ENCODE measurements around the gene PCGF3.

PCGF3 gene

DNA sequence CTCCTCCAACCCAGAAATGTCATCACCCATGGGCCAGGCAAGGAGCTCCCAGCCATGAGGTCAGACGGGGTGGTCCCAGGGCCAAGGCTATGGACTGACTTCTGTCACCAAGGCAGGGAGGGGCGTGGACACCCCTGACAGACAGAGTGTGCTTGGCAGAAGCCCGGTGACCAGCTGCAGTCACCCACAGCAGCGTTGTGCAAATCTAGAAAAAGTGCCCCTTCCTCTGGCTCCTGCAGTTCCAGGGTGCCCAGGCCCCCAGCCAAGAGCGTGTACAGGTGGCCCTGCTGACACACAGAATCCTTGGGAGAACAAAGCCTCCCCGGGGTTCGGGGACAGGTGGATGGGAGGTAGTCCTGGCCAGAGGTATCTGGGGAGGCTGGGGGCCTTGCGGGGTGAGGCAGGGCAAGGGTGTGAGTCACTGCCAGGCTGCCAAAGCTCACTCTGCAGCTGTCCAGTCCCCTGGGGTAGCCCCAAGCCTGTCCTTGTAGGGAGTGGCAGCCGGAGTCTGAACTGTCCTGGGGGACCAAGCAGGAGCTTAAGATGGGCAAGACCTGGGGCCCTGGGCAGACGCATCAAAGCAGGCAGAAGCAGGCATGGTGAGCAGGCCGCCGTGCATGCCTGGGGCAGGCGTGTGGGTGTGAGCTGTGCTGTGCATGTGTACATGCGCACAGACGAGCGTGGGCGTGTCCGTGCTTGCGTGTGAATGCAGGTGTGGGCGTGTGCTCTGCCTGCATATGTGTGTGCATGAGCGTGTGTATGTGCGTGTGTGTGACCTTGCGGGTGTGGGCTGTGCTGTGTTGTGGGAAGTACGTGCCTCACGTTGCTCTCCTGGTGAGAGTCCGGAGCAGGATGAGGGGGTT is 28.0 kb upstream of the PCGF3 start:
- no peaks in the 10 kb centered on the region; the same call in 1 of the 2 replicates for H3K36me3 ChIP-seq (ENCODE audit: control insufficient read depth, insufficient read depth, low read length)
- H3K9me3 ChIP-seq (ENCODE audit: control insufficient read depth, insufficient read depth, low read length): no peaks in the 10 kb centered on the region
- WGBS (ENCODE audit: insufficient coverage, insufficient read length): no CpG with 5 or more reads among the region's 26 CpGs
- DNase-seq (ENCODE audit: low read depth, low spot score): no peak
- H3K4me3 ChIP-seq (ENCODE audit: low read length): no peak overlapping the region
- no peak overlapping the region for H3K27ac ChIP-seq (ENCODE audit: low read length)
- no peaks in the 10 kb centered on the region for H3K27me3 ChIP-seq (ENCODE audit: control insufficient read depth, insufficient read depth, low read length)
- peaks cover 6% of the 10 kb centered on the region; the same call in 1 of the 2 replicates for H3K4me1 ChIP-seq (ENCODE audit: control insufficient read depth, insufficient read depth, low read length)

GRCh38 chr4:678331-679103 is 27.1 kb upstream of the PCGF3 start:
- Histone ChIP-seq H3K27ac (ENCODE audit: low read length) (no peak overlapping the region), H3K4me3 (ENCODE audit: low read length) (no peak overlapping the region), H3K27me3 (ENCODE audit: control insufficient read depth, insufficient read depth, low read length) (no peaks in the 10 kb centered on the region), H3K9me3 (ENCODE audit: control insufficient read depth, insufficient read depth, low read length) (no peaks in the 10 kb centered on the region), H3K4me1 (ENCODE audit: control insufficient read depth, insufficient read depth, low read length) (peaks cover 7% of the 10 kb centered on the region; the same call in 1 of the 2 replicates), H3K36me3 (ENCODE audit: control insufficient read depth, insufficient read depth, low read length) (no peaks in the 10 kb centered on the region; the same call in 1 of the 2 replicates)
- no peak for DNase-seq (ENCODE audit: low read depth, low spot score)
- no CpG with 5 or more reads among the region's 14 CpGs for WGBS (ENCODE audit: insufficient coverage, insufficient read length)

DNA sequence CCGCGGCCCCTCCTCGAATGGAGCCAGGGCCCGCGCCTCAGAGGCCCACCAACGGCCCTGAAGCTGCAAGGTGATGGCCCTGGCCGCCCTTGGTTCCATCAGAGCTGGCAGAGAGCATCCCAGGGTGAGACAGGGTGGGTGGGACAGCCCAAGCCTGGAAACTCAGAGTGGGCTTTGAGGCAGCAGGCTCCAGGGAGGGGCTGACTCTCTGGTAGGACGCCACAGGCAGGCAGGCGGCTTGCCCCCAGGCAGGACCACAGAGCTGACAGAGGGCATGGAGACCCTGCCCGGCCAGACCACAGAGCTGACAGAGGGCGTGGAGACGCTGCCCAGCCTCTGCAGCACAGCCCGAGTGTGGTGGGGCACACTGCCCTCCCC is 26.5 kb upstream of the PCGF3 start:
- no peaks in the 10 kb centered on the region for H3K9me3 ChIP-seq (ENCODE audit: control insufficient read depth, insufficient read depth, low read length)
- H3K36me3 ChIP-seq (ENCODE audit: control insufficient read depth, insufficient read depth, low read length): no peaks in the 10 kb centered on the region; the same call in 1 of the 2 replicates
- no peak for DNase-seq (ENCODE audit: low read depth, low spot score)
- H3K4me1 ChIP-seq (ENCODE audit: control insufficient read depth, insufficient read depth, low read length): peaks cover 10% of the 10 kb centered on the region
- no CpG with 5 or more reads among the region's 13 CpGs for WGBS (ENCODE audit: insufficient coverage, insufficient read length)
- no peak overlapping the region for H3K4me3 ChIP-seq (ENCODE audit: low read length)
- H3K27ac ChIP-seq (ENCODE audit: low read length): no peak overlapping the region
- H3K27me3 ChIP-seq (ENCODE audit: control insufficient read depth, insufficient read depth, low read length): no peaks in the 10 kb centered on the region

- H3K9me3 ChIP-seq (ENCODE audit: control insufficient read depth, insufficient read depth, low read length): no peaks in the 10 kb centered on the region
- no peak for DNase-seq (ENCODE audit: low read depth, low spot score)
- H3K27me3 ChIP-seq (ENCODE audit: control insufficient read depth, insufficient read depth, low read length): no peaks in the 10 kb centered on the region
- no peaks in the 10 kb centered on the region; the same call in 1 of the 2 replicates for H3K36me3 ChIP-seq (ENCODE audit: control insufficient read depth, insufficient read depth, low read length)
- no CpG with 5 or more reads among the region's 11 CpGs for WGBS (ENCODE audit: insufficient coverage, insufficient read length)
- H3K27ac ChIP-seq (ENCODE audit: low read length): no peak overlapping the region
- no peak overlapping the region for H3K4me3 ChIP-seq (ENCODE audit: low read length)
- peaks cover 11% of the 10 kb centered on the region for H3K4me1 ChIP-seq (ENCODE audit: control insufficient read depth, insufficient read depth, low read length)
Measured at GRCh38 chr4:679629-680028, 26.0 kb upstream of the PCGF3 start.

- Histone ChIP-seq H3K4me3 (ENCODE audit: low read length) (no peak overlapping the region), H3K36me3 (ENCODE audit: control insufficient read depth, insufficient read depth, low read length) (no peaks in the 10 kb centered on the region; the same call in 1 of the 2 replicates), H3K27me3 (ENCODE audit: control insufficient read depth, insufficient read depth, low read length) (no peaks in the 10 kb centered on the region), H3K27ac (ENCODE audit: low read length) (no peak overlapping the region), H3K4me1 (ENCODE audit: control insufficient read depth, insufficient read depth, low read length) (peaks cover 9% of the 10 kb centered on the region), H3K9me3 (ENCODE audit: control insufficient read depth, insufficient read depth, low read length) (no peaks in the 10 kb centered on the region)
- no peak for DNase-seq (ENCODE audit: low read depth, low spot score)
- no CpG with 5 or more reads among the region's 9 CpGs for WGBS (ENCODE audit: insufficient coverage, insufficient read length)
Measured at GRCh38 chr4:680091-680490, 25.5 kb upstream of the PCGF3 start.

DNA sequence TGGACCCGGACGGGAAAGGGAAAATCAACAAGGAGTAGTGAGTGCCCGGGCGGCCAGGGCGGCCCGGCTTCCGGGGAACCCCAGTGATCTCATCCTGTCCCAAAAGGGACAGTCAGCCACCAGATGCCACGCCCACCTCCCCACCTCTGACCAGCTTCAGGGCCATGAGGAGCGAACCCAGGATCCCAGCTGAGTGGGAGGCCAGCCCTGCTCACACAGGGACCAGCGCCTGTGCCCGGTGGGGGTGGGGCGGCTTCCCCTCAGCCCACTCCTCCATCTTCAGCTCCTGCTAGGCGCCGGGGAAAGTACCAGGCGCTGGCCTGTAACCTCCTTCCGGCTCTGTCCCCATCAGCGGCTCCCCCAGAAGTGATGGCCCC is 25.1 kb upstream of the PCGF3 start:
- Histone ChIP-seq H3K27me3 (ENCODE audit: control insufficient read depth, insufficient read depth, low read length) (no peaks in the 10 kb centered on the region), H3K36me3 (ENCODE audit: control insufficient read depth, insufficient read depth, low read length) (no peaks in the 10 kb centered on the region; the same call in 1 of the 2 replicates), H3K27ac (ENCODE audit: low read length) (no peak overlapping the region), H3K9me3 (ENCODE audit: control insufficient read depth, insufficient read depth, low read length) (no peaks in the 10 kb centered on the region), H3K4me3 (ENCODE audit: low read length) (peak overlapping the region; percentile 55; the same call in 1 of the 2 replicates), H3K4me1 (ENCODE audit: control insufficient read depth, insufficient read depth, low read length) (peaks cover 9% of the 10 kb centered on the region)
- no peak for DNase-seq (ENCODE audit: low read depth, low spot score)
- no CpG with 5 or more reads among the region's 17 CpGs for WGBS (ENCODE audit: insufficient coverage, insufficient read length)

- Histone ChIP-seq H3K27me3 (ENCODE audit: control insufficient read depth, insufficient read depth, low read length) (no peaks in the 10 kb centered on the region), H3K4me3 (ENCODE audit: low read length) (peak overlapping the region; percentile 55; the same call in 1 of the 2 replicates), H3K9me3 (ENCODE audit: control insufficient read depth, insufficient read depth, low read length) (no peaks in the 10 kb centered on the region), H3K27ac (ENCODE audit: low read length) (no peak overlapping the region), H3K4me1 (ENCODE audit: control insufficient read depth, insufficient read depth, low read length) (peaks cover 9% of the 10 kb centered on the region), H3K36me3 (ENCODE audit: control insufficient read depth, insufficient read depth, low read length) (no peaks in the 10 kb centered on the region; the same call in 1 of the 2 replicates)
- DNase-seq (ENCODE audit: low read depth, low spot score): no peak
- no CpG with 5 or more reads among the region's 62 CpGs for WGBS (ENCODE audit: insufficient coverage, insufficient read length)
Measured at GRCh38 chr4:680928-681645, 24.5 kb upstream of the PCGF3 start.

DNA sequence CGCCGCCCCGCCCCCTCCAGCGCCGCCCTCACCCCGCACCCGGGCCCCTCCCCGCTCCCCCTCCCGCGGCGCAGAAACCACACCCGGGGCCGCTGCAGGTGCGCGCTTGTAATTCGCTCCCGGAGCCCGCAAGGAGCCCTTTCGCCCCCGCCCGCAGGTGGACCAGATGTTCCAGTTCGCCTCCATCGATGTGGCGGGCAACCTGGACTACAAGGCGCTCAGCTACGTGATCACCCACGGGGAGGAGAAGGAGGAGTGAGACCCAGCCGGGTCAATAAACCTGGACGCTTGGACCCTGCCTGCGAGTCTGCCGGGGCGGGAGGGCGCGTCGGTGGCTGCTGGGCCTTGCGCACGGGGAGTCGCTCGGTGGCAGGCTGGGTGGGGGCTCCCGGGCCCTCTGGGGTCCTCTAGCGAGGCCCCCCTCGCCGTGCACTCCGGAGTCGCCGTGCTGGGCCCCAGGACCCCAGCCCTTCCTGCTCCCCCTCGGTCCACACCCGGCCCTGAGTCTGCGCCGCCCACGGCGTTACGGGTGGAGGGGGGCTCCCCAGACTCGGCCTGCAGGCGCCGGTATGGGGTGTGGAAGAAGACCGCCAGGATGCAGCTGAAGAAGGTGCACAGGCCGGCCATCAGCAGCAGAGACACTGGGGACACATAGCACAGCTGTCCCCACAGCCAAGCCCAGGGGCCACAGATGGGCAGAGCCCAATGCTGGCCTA is 23.7 kb upstream of the PCGF3 start:
- no peaks in the 10 kb centered on the region for H3K36me3 ChIP-seq (ENCODE audit: control insufficient read depth, insufficient read depth, low read length)
- no peaks in the 10 kb centered on the region for H3K27me3 ChIP-seq (ENCODE audit: control insufficient read depth, insufficient read depth, low read length)
- no peak overlapping the region for H3K4me3 ChIP-seq (ENCODE audit: low read length)
- no peak for DNase-seq (ENCODE audit: low read depth, low spot score)
- WGBS (ENCODE audit: insufficient coverage, insufficient read length): no CpG with 5 or more reads among the region's 58 CpGs
- H3K9me3 ChIP-seq (ENCODE audit: control insufficient read depth, insufficient read depth, low read length): no peaks in the 10 kb centered on the region
- H3K4me1 ChIP-seq (ENCODE audit: control insufficient read depth, insufficient read depth, low read length): peaks cover 9% of the 10 kb centered on the region
- no peak overlapping the region for H3K27ac ChIP-seq (ENCODE audit: low read length)

GRCh38 chr4:682490-683172 is 23.0 kb upstream of the PCGF3 start:
- Histone ChIP-seq H3K27ac (ENCODE audit: low read length) (no peak overlapping the region), H3K4me3 (ENCODE audit: low read length) (no peak overlapping the region), H3K9me3 (ENCODE audit: control insufficient read depth, insufficient read depth, low read length) (no peaks in the 10 kb centered on the region), H3K4me1 (ENCODE audit: control insufficient read depth, insufficient read depth, low read length) (peaks cover 9% of the 10 kb centered on the region), H3K27me3 (ENCODE audit: control insufficient read depth, insufficient read depth, low read length) (no peaks in the 10 kb centered on the region), H3K36me3 (ENCODE audit: control insufficient read depth, insufficient read depth, low read length) (no peaks in the 10 kb centered on the region)
- no peak for DNase-seq (ENCODE audit: low read depth, low spot score)
- WGBS (ENCODE audit: insufficient coverage, insufficient read length): no CpG with 5 or more reads among the region's 23 CpGs
